Measurements from ENCODE around the gene VAV2. TPM values are rescaled to one million over a fixed set of nuclear protein-coding genes. Genes with fewer than 3 reads are reported as not detected.

Gene VAV2
- total RNA-seq, 2 donors from 2014 or later = 3.4 to 6.0 TPM

GRCh38 chr9:133797406-133798105 is 194.6 kb downstream of the VAV2 start:
- peaks cover 0 to 9% of the 10 kb centered on the region in 2 donors for H3K4me1 ChIP-seq
- DNase-seq (ENCODE audit: low spot score) = no peak
- no peak overlapping the region for H3K4me3 ChIP-seq

DNA sequence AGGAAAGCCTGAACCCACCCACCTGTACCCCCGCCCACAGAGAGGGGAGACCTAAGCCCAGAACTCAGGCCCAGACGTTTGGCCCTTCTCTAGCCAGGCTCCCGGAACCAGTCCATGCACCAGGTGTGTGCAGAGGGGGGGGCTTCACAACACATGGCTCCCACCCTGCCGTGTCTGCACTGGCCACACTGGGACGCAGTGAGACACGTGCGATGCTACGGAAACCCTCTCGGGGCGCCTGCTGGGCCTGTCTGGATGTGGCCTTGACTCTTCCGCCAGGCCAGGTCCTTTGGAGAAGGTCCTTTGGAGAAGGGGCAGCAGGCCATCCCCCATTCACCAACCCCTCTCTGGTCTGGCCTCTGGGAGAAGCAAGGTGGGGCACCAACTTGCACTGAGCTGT is 195.6 kb downstream of the VAV2 start:
- no peaks in the 10 kb centered on the region for H3K9me3 ChIP-seq
- no peaks in the 10 kb centered on the region for H3K36me3 ChIP-seq
- H3K4me3 ChIP-seq = no peak overlapping the region
- DNase-seq (ENCODE audit: low spot score) = no peak
- H3K27me3 ChIP-seq = no peaks in the 10 kb centered on the region
- TF ChIP-seq CTCF (IDR thresholded peaks at IDR 0.05) = no peak
- H3K27ac ChIP-seq = no peak overlapping the region
- H3K4me1 ChIP-seq = peaks cover 0 to 9% of the 10 kb centered on the region in 2 donors

More at GRCh38 chr9:133797406-133798105, 194.6 kb downstream of the VAV2 start:
- TF ChIP-seq CTCF (IDR thresholded peaks at IDR 0.05) = no peak
- Histone ChIP-seq H3K36me3 (no peaks in the 10 kb centered on the region), H3K27ac (no peak overlapping the region), H3K9me3 (no peaks in the 10 kb centered on the region), H3K27me3 (no peaks in the 10 kb centered on the region)

DNA sequence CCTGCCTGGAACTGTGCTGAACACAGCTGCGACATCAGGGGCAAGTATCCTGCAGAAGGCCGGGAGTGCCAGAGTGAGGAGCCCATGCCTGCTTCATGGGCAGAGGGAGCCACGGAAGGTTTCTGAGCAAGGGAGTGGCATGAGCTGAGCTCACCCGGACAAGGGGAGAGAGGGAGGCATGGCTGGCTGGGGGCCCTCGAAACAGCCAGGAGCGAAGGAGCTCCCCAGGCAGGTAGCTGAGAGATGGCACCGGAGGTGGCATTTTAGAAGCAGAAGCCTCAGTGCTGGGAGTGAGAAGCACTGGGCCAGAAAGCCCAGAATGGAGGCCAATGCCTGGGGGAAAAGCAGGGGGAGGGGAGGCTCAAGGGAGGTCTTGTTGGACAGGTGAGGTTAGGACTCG is 197.1 kb downstream of the VAV2 start:
- no peaks in the 10 kb centered on the region for H3K9me3 ChIP-seq

GRCh38 chr9:133794016-133794760 is 197.9 kb downstream of the VAV2 start:
- no peaks in the 10 kb centered on the region for H3K9me3 ChIP-seq
- H3K4me3 ChIP-seq = no peak overlapping the region
- H3K27ac ChIP-seq = no peak overlapping the region
- H3K4me1 ChIP-seq = peaks cover 0 to 17% of the 10 kb centered on the region in 2 donors
- DNase-seq (ENCODE audit: low spot score) = no peak
- no peaks in the 10 kb centered on the region for H3K27me3 ChIP-seq
- TF ChIP-seq CTCF (IDR thresholded peaks at IDR 0.05) = no peak
- H3K36me3 ChIP-seq = no peaks in the 10 kb centered on the region

More for the DNA sequence above, 197.1 kb downstream of the VAV2 start:
- H3K4me3 ChIP-seq = no peak overlapping the region
- H3K27ac ChIP-seq = no peak overlapping the region
- no peak for TF ChIP-seq CTCF (IDR thresholded peaks at IDR 0.05)
- DNase-seq (ENCODE audit: low spot score) = no peak
- no peaks in the 10 kb centered on the region for H3K27me3 ChIP-seq
- no peaks in the 10 kb centered on the region for H3K36me3 ChIP-seq
- peaks cover 0 to 9% of the 10 kb centered on the region in 2 donors for H3K4me1 ChIP-seq

GRCh38 chr9:133793471-133793870 is 198.7 kb downstream of the VAV2 start:
- no peak for DNase-seq (ENCODE audit: low spot score)
- no peak for TF ChIP-seq CTCF (IDR thresholded peaks at IDR 0.05)
- Histone ChIP-seq H3K36me3 (no peaks in the 10 kb centered on the region), H3K4me3 (no peak overlapping the region), H3K27ac (no peak overlapping the region), H3K4me1 (peaks cover 0 to 22% of the 10 kb centered on the region in 2 donors), H3K27me3 (no peaks in the 10 kb centered on the region), H3K9me3 (no peaks in the 10 kb centered on the region)
